OCI-M2 (cell line): ENCODE data around the gene RBM3.
"Not testable (repeated sequence)": the region's sequence is repeated elsewhere in the genome, so short reads cannot be mapped to it uniquely, and the experiment has no call there.

Experiments used
- DNase-seq: peaks from one replicate; lab custom pipeline; 2025; ENCODE audit not compliant: unreplicated experiment; lab: John Stamatoyannopoulos, UW

The RBM3 gene

GRCh38 chrX:48574270-48575266 lies at the start of gene RBM3:
TSS of gene RBM3 (plus strand) at chrX:48574484. CDS start at chrX:48575181, 697 bp downstream.
- peak; percentile 34 for DNase-seq

- not testable (repeated sequence) for DNase-seq
Observed at GRCh38 chrX:48525853-48526252, 48.4 kb upstream of the RBM3 start.

GRCh38 chrX:48530736-48531135 lies 43.5 kb upstream of the RBM3 start:
- no peak for DNase-seq

GRCh38 chrX:48531358-48531959 lies 42.8 kb upstream of the RBM3 start:
- no peak for DNase-seq

GRCh38 chrX:48532161-48532560 lies 42.1 kb upstream of the RBM3 start:
- DNase-seq, result no peak

- DNase-seq, result no peak
Observed at GRCh38 chrX:48533165-48533564, 41.1 kb upstream of the RBM3 start.

GRCh38 chrX:48538641-48539344 lies 35.5 kb upstream of the RBM3 start:
- no peak for DNase-seq

- DNase-seq, result peak; percentile 84
Observed at GRCh38 chrX:48539345-48540027, 34.8 kb upstream of the RBM3 start, which contains the start of gene TBC1D25. TSS of gene TBC1D25 (plus strand) at chrX:48539714. CDS start at chrX:48539798, 84 bp downstream.

GRCh38 chrX:48540028-48540375 lies 34.3 kb upstream of the RBM3 start:
- no peak for DNase-seq

- DNase-seq, result no peak
Observed at GRCh38 chrX:48540480-48540879, 33.8 kb upstream of the RBM3 start.

GRCh38 chrX:48541140-48541814 lies 33.0 kb upstream of the RBM3 start:
- DNase-seq, result no peak

GRCh38 chrX:48548871-48549270 lies 25.4 kb upstream of the RBM3 start:
- DNase-seq, result no peak

GRCh38 chrX:48555731-48556325 lies 18.5 kb upstream of the RBM3 start:
- not testable (repeated sequence) for DNase-seq

- DNase-seq, result no peak
Observed at GRCh38 chrX:48558271-48558670, 16.0 kb upstream of the RBM3 start.

GRCh38 chrX:48559636-48560035 lies 14.6 kb upstream of the RBM3 start:
- DNase-seq, result no peak

GRCh38 chrX:48560056-48560455 lies 14.2 kb upstream of the RBM3 start:
- no peak for DNase-seq

GRCh38 chrX:48560681-48561080 lies 13.6 kb upstream of the RBM3 start:
- no peak for DNase-seq

- no peak for DNase-seq
Observed at GRCh38 chrX:48569958-48570357, 4.3 kb upstream of the RBM3 start.

GRCh38 chrX:48573690-48574269 lies 504 bp upstream of the RBM3 start:
- DNase-seq, result no peak

- no peak for DNase-seq
Observed at GRCh38 chrX:48575642-48576041, 1.4 kb downstream of the RBM3 start.
